Muscle of back (tissue), 11 donors: ENCODE data around the gene RNU2-1. TPM values are rescaled to one million over a fixed set of nuclear protein-coding genes. Genes with fewer than 3 reads are reported as not detected.
A peak's percentile ranks its signal among the peaks of the same experiment; 100 is the strongest.
"Not testable (repeated sequence)": the region's sequence is repeated elsewhere in the genome, so short reads cannot be mapped to it uniquely, and the experiment has no call there.

ENCODE experiments used
- DNase-seq, 3 donors: peaks; one replicate each; pipeline versions ENCODE4 v3.0.0 to v3.0.0-alpha.2; 2013
- polyA plus RNA-seq, 10 donors: library from polyadenylated mRNA; unstranded; fragments of 120-200 nt; gene quantifications; one replicate each; pipeline ENCODE4 v1.2.1, GENCODE V29; 2013; ENCODE audit not compliant: insufficient read length in 10 of 10

Gene RNU2-1
- polyA plus RNA-seq, 10 donors: 0.86 to 4.4 (median 1.8) TPM; not detected in 7

DNA sequence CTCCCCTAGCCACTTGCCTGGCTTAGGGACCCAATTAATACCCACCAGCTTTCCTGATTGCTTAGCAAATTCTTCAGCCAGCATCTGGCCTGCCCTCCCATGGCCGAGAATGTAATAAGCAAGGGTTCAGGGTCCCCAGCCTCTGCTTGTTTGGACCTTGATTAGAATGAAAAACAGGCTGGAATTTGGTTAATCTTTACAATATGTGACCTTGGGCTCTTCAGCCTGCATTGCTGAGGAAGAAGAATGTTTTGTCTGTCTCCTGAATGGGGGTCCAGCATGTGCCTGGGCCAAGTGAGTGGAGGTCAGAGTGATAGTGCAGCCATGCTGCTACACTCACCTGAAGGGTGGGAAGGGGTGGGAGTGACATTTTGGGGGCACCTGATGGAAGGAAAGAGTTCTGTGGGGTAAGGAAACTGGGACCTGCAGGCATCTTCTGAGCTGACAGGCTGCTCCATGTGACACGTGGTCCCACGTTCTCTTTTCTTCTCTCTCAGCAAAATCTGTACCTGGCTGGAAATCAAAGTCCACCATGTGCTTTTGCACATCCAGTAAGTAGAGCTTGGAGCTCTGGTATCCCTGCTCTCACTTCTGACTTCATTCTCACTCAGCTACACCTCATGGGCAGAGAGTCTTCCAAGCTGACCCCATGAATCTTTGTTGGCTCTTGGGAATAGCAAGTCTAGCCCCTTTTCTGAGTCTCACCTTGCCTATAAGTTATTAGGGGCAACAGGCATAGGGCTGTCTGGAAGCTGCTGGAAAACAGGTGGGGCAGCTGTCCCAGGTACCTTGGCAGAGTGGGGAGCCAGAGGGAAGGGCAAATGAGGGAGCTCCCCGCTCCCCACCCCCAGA is 16.8 kb downstream of the RNU2-1 start:
- DNase-seq: no peak

DNA sequence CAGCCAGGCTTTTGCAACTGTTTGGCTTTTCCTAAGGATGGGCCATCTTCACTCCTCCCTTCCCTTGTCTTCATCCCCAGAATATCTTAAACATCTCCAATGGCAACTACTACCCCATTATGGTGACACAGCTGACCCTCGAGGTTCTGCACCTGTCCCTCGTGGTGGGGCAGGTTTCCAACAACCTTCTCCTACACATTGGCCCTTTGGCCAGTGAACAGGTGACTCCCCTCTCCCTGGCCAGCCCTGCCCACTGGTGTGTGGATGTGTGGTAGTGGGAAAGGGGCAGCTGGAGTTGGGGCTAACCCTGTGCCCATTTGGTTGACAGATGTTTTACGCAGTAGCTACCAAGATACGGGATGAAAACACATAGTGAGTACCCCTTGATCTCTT is 17.4 kb downstream of the RNU2-1 start:
- DNase-seq: no peak

GRCh38 chr17:43215341-43215740 is 18.4 kb downstream of the RNU2-1 start:
- no peak for DNase-seq

- DNase-seq: no peak
Measured at GRCh38 chr17:43213545-43213944, 20.2 kb downstream of the RNU2-1 start.

- DNase-seq: peak in 2 of 3 donors; percentile 12
Measured at GRCh38 chr17:43212641-43213490, 20.9 kb downstream of the RNU2-1 start.

DNA sequence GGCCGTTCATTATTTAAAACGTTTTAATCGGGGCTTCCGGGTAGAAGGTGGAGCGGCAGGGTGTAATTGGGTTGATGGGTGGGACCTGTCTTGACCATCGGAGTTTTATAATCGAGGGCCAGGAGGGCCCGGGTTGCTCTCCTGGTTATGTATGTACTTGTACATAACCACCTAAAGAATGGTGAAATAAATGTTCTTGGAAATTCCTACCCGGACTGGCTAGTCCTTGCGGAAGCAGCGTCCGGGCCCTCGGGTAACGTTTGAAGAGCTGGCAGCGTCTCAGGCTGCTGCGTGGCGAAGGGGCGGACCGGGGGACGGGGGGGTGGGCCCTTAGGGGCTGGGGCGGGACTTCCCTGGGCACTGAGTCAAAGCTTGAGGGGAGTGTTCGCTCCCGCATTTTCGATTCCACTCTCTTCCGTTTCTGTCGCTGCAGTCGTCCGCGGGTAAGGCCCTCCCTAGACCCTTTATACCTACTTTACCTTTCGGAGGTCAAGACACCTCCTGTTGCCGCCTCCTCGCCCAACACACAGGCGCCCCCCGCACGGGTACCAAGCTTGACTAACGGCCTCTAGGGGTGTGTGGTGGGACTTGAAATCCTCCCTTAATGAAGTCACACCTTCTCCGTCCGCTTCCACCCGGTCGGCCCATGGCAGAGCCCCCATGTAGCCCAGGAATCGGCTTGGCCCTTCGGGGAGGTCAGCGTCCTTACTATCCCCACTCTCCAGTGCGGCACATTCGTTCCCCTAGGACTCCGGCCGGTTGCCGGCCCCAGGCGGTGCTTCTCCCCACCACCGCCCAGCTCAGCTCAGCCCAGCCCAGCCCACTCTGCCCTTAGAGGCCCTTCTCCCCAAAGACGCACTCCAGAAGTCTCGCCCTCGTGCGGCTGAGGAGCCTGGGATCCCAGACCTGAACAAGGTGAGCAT is 22.0 kb downstream of the RNU2-1 start, which contains the start of gene TMEM106A:
TSS of gene TMEM106A (plus strand) at position 396 of the 923 bp plus-strand sequence. CDS start 1,167 bp downstream, outside the sequence.
- DNase-seq: peak; percentile 85 to 93 (median 92)

DNA sequence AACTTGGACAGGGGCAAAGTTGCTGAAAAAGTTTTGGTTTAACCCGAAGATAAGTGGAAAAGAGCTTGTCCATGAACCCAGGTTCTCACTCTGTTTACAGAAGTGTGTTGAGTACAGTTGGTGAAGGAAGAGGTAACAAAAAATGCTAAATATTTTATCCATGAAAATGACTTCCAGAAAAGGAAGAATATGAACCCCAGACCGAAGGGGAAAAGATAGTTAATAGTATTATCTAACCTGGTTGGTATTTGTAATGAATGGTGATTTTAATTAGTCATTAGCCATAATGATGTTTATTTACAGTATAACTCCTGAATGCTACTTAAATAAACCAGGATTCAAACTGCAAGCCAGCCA is 22.7 kb downstream of the RNU2-1 start:
- DNase-seq: peak in 2 of 3 donors; percentile 9 to 21

DNA sequence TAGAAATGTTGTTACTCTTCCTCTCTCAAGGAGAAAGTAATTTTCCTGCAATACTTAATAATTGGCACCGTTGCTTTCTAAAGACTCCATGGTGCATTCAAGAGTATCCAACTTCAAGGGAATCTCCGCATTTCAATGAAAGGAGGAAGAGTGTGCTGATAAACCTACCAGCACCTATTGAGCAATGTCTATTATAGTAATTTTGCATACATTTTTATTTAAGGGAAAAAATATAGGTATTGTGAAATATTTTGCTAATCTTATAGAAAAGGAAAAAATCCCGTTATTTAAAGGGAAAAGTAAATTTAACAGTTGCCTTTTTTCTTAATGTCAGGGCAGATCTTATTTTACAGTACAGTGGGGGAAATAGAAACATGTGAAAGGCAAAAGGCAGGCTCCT is 23.2 kb downstream of the RNU2-1 start:
- DNase-seq: no peak

GRCh38 chr17:43203013-43203412 is 30.8 kb downstream of the RNU2-1 start:
- DNase-seq: not testable (repeated sequence)

GRCh38 chr17:43200127-43200526 is 33.6 kb downstream of the RNU2-1 start:
- DNase-seq: no peak

DNA sequence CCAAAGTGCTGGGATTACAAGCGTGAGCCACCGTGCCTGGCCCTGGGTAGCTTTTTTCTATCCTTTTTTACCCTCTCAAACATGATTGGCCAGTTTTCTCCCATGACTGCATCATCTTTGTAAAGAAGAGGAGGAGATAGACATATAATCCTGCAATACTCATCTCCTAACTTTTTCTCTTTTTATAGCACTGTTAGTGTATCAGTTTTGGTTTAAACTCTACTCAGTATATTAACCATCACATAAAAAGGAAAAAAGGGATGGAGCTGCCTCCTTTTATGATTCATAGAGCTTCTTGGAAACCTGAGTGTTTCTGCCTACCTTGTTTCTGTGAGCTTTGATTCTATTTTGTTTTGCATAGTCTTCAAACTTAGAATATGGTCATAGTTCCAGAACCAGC is 34.1 kb downstream of the RNU2-1 start:
- DNase-seq: no peak

- no peak for DNase-seq
Measured at GRCh38 chr17:43193251-43193650, 40.5 kb downstream of the RNU2-1 start.

GRCh38 chr17:43186656-43187055 is 47.1 kb downstream of the RNU2-1 start:
- DNase-seq: not testable (repeated sequence)

GRCh38 chr17:43183921-43184320 is 49.9 kb downstream of the RNU2-1 start:
- DNase-seq: no peak

Other genes starting within 250 kb of the RNU2-1 start
- gene RPL27, start 235.6 kb downstream of the RNU2-1 start, polyA plus RNA-seq: 1,000 to 10,000 TPM; 2,057 to 2,736 (median 2,428) TPM
- gene IFI35, start 227.2 kb downstream of the RNU2-1 start, polyA plus RNA-seq: 1 to 10 TPM; 4.2 to 7.7 (median 6.5) TPM
- 10 to 100 TPM; 62.1 to 97.2 (median 77.5) TPM for gene VAT1, start 211.6 kb downstream of the RNU2-1 start, polyA plus RNA-seq
- 1 to 10 TPM in 5 of 10 donors, under 1 TPM in 5; 0.47 to 1.3 (median 0.93) TPM for gene RND2, start 208.7 kb downstream of the RNU2-1 start, polyA plus RNA-seq
- 10 to 100 TPM in 4 of 10 donors, 1 to 10 TPM in 6; 7.3 to 13.5 (median 9.0) TPM for gene BRCA1, start 108.6 kb downstream of the RNU2-1 start, polyA plus RNA-seq
- gene NBR1, start 62.8 kb downstream of the RNU2-1 start, polyA plus RNA-seq: 10 to 100 TPM; 54.0 to 73.6 (median 60.6) TPM
- gene TMEM106A, start 22.1 kb downstream of the RNU2-1 start, polyA plus RNA-seq: 10 to 100 TPM in 2 of 10 donors, 1 to 10 TPM in 8; 6.0 to 11.5 (median 7.8) TPM
- 10 to 100 TPM in 4 of 10 donors, 1 to 10 TPM in 6; 3.5 to 15.8 (median 6.4) TPM for gene CCDC200, start 5.4 kb downstream of the RNU2-1 start, polyA plus RNA-seq
- 10 to 100 TPM in 7 of 10 donors, 1 to 10 TPM in 3; 5.5 to 14.5 (median 11.3) TPM for gene ARL4D, start 165.0 kb upstream of the RNU2-1 start, polyA plus RNA-seq
- gene DHX8, start 250.0 kb upstream of the RNU2-1 start, polyA plus RNA-seq: 10 to 100 TPM; 22.4 to 31.6 (median 26.7) TPM